HepG2 (cell line): Measurements from ENCODE around the gene LRRN4. TPM values are rescaled to one million over a fixed set of nuclear protein-coding genes. Genes with fewer than 3 reads are reported as not detected.
A peak's percentile ranks its signal among the peaks of the same experiment; 100 is the strongest.

Experiments used
- ATAC-seq: fragments of 200-7000 bp; cut with Tn5 transposase; 3 replicates; pipeline ENCODE4 v1.9.1; 2020; ENCODE audit warnings: mild to moderate bottlenecking, moderate library complexity
- BruUV-seq: library from RNA; stranded (reverse); fragments of 400-500 nt; replicated peaks from 2 replicates; lab custom pipeline; 2021; lab: Mats Ljungman, UMichigan
- CTCF ChIA-PET: fragments of 300-600 bp; formaldehyde crosslinking; extraction: SDS; loops from one replicate; lab custom pipeline; 2021; ENCODE audit warnings: low total read pairs, inconsistent platforms, low intra/inter-chr PET ratio; lab: Yijun Ruan, JAX
- POLR2A ChIA-PET: fragments of 350-600 bp; sonication (Branson Sonifier 250); formaldehyde crosslinking; loops from one replicate; lab custom pipeline; 2020; ENCODE audit warnings: antibody characterized with exemption, inconsistent platforms; lab: Yijun Ruan, JAX
- DNase-seq: peaks from one replicate; pipeline ENCODE4 v3.0.0-alpha.2; 2015; ENCODE audit warnings: low spot score
- FAIRE-seq: peaks from 3 replicates; lab custom pipeline; 2011; peaks lifted over from hg19 to GRCh38; lab: Jason Lieb, UNC
- H2AFZ ChIP-seq: one replicate; pipeline ENCODE4 v1.6.1; 2011; ENCODE audit warnings: low read length, inconsistent platforms
- H3K27ac ChIP-seq: fragments of 300-600 bp; 3 replicates; pipeline ENCODE4 v1.8.0; 2011; ENCODE audit warnings: mixed run types, mild to moderate bottlenecking, mixed read lengths, low read length, inconsistent platforms; ENCODE audit not compliant: insufficient read depth; ENCODE audit errors: extremely low read length
- H3K27me3 ChIP-seq, 2 experiments: fragments of 200-600 bp in 1 of 2; 2 replicates in 1 of 2; 3 replicates in 1 of 2; pipeline versions ENCODE4 v1.6.0 to v1.8.0; 2011; ENCODE audit warnings: low read length in 2 of 2, mild to moderate bottlenecking in 2 of 2, moderate library complexity in 2 of 2, inconsistent platforms in 1 of 2; ENCODE audit not compliant: insufficient read depth in 2 of 2, control insufficient read depth in 1 of 2
- H3K36me3 ChIP-seq, 2 experiments: fragments of 200-600 bp in 1 of 2; replicated peaks in 1 of 2; 2 replicates in 1 of 2; 3 replicates in 1 of 2; pipeline versions ENCODE4 v1.5.1 to v1.8.0; 2011; ENCODE audit warnings: low read length in 2 of 2, inconsistent platforms in 1 of 2; ENCODE audit not compliant: insufficient read depth in 2 of 2, control insufficient read depth in 1 of 2
- H3K4me1 ChIP-seq: 2 replicates; pipeline ENCODE4 v1.5.1; 2012; ENCODE audit warnings: low read length, inconsistent platforms; ENCODE audit not compliant: insufficient read depth
- H3K4me2 ChIP-seq: 2 replicates; pipeline ENCODE4 v1.6.0; 2011; ENCODE audit warnings: low read depth, low read length, inconsistent platforms
- H3K4me3 ChIP-seq, 3 experiments: fragments of 200-600 bp in 1 of 3; sonication (generic), shearing (Covaris generic) in 1 of 3; replicated peaks in 1 of 3; 2 replicates each; pipeline ENCODE4 v1.5.1; 2011 to 2016; ENCODE audit warnings: low read length in 3 of 3, inconsistent platforms in 2 of 3, low read depth in 2 of 3, mild to moderate bottlenecking in 2 of 3, control low read depth in 1 of 3, mixed read lengths in 1 of 3; ENCODE audit not compliant: insufficient read depth in 1 of 3
- H3K79me2 ChIP-seq: one replicate; pipeline ENCODE4 v1.6.1; 2011; ENCODE audit warnings: low read length, inconsistent platforms; ENCODE audit not compliant: insufficient read depth
- H3K9ac ChIP-seq: 2 replicates; pipeline ENCODE4 v1.6.0; 2011; ENCODE audit warnings: mild to moderate bottlenecking, low read depth, low read length, inconsistent platforms; ENCODE audit not compliant: insufficient read depth
- H3K9me3 ChIP-seq: 2 replicates; pipeline ENCODE4 v1.5.1; 2012; ENCODE audit warnings: mild to moderate bottlenecking, low read length
- H4K20me1 ChIP-seq: 2 replicates; pipeline ENCODE4 v1.6.0; 2011; ENCODE audit warnings: inconsistent platforms, mild to moderate bottlenecking, low read length, moderate library complexity; ENCODE audit not compliant: insufficient read depth
- CEBPB ChIP-seq: IDR thresholded peaks from 2 replicates; pipeline ENCODE4 v1.6.1; 2011; ENCODE audit warnings: low read depth, low read length, improper control_type of control experiment, borderline replicate concordance
- CEBPG ChIP-seq: IDR thresholded peaks from 2 replicates; pipeline ENCODE4 v1.6.1; 2016
- EHMT2 ChIP-seq: fragments of 200-600 bp; sonication (generic); IDR thresholded peaks from 2 replicates; pipeline ENCODE4 v1.7.0; 2017; ENCODE audit warnings: antibody characterized with exemption, low read depth, low read length, borderline replicate concordance
- FOSL2 ChIP-seq: sonication (generic); formaldehyde crosslinking; IDR thresholded peaks from 2 replicates; pipeline ENCODE4 v1.4.0; 2020; ENCODE audit warnings: missing genetic modification reagents
- MXD4 ChIP-seq: IDR thresholded peaks from 2 replicates; pipeline ENCODE4 v1.6.1; 2016; ENCODE audit warnings: mild to moderate bottlenecking, missing biosample characterization, missing genetic modification reagents
- PPARG ChIP-seq: conservative IDR thresholded peaks from 2 replicates; pipeline ENCODE4 v1.6.1; 2016; ENCODE audit warnings: missing biosample characterization, missing genetic modification reagents
- RBM22 ChIP-seq: fragments of 200-400 bp; formaldehyde crosslinking; optimal IDR thresholded peaks from 2 replicates; pipeline ENCODE3; 2017; ENCODE audit warnings: mild to moderate bottlenecking, low read length, moderate library complexity
- SNRNP70 ChIP-seq: fragments of 200-400 bp; formaldehyde crosslinking; IDR thresholded peaks from 2 replicates; pipeline ENCODE4 v1.6.1; 2017; ENCODE audit warnings: mild to moderate bottlenecking, low read depth, low read length, moderate library complexity
- TGIF2 ChIP-seq: IDR thresholded peaks from 2 replicates; pipeline ENCODE4 v1.6.1; 2016; ENCODE audit warnings: control low read depth, missing compliant biosample characterization
- ZNF143 ChIP-seq: sonication (generic); formaldehyde crosslinking; IDR thresholded peaks from 2 replicates; pipeline ENCODE4 v1.4.0; 2020; ENCODE audit warnings: missing genetic modification reagents
- ZNF354B ChIP-seq: sonication (generic); formaldehyde crosslinking; IDR thresholded peaks from 2 replicates; pipeline ENCODE4 v1.8.0; 2022; ENCODE audit warnings: mild to moderate bottlenecking, missing genetic modification reagents
- ZNF703 ChIP-seq: sonication (generic); formaldehyde crosslinking; IDR thresholded peaks from 2 replicates; pipeline ENCODE4 v1.5.1; 2020; ENCODE audit warnings: missing genetic modification reagents, mild to moderate bottlenecking, moderate library complexity, borderline replicate concordance
- ZNF713 ChIP-seq: sonication (generic); formaldehyde crosslinking; IDR thresholded peaks from 2 replicates; pipeline ENCODE4 v1.4.0; 2020; ENCODE audit warnings: mild to moderate bottlenecking, missing genetic modification reagents
- ZNF737 ChIP-seq: sonication (generic); formaldehyde crosslinking; IDR thresholded peaks from 2 replicates; pipeline ENCODE4 v1.5.0; 2020; ENCODE audit warnings: missing genetic modification reagents, mild to moderate bottlenecking, borderline replicate concordance
- WGBS: methylation state at CpG from one replicate; pipeline ENCODE4 v1.1.6; 2017; ENCODE audit warnings: low lambda C conversion rate; 5-methylcytosine and 5-hydroxymethylcytosine counted together
- in situ Hi-C: cut with HindIII; loops from 2 replicates; pipeline ENCODE4 v1.10.0; 2017; ENCODE audit warnings: low pct_unique_long_range_greater_than_20kb; ENCODE audit not compliant: extremely low pct_ligation_motif_present
- intact Hi-C: fragments of 100-400 bp; cut with micrococcal nuclease; formaldehyde crosslinking; loops from one replicate; pipeline ENCODE4 v1.10.0; 2022; ENCODE audit not compliant: unreplicated experiment
- polyA plus RNA-seq, 8 experiments: library from polyadenylated mRNA; depleted of rRNA in 3 of 8; stranded (reverse) in 7 of 8; unstranded in 1 of 8; fragments of >200 nt; fragmentation: Illumina TruSeq in 4 of 8; extraction: Trizol in 4 of 8; gene quantifications; 2 replicates each; pipeline versions ENCODE4 v1.2.1 to v1.2.3, GENCODE V29; 2011 to 2016; ENCODE audit warnings: low read depth in 4 of 8, missing spikeins in 1 of 8, mixed read lengths in 1 of 8; ENCODE audit not compliant: insufficient read depth in 1 of 8
- total RNA-seq, 5 experiments: library from RNA; depleted of rRNA; stranded (reverse); fragments of >200 nt; fragmentation: Illumina TruSeq; extraction: Trizol; gene quantifications; 2 replicates each; pipeline ENCODE4 v1.2.3, GENCODE V29; 2016; ENCODE audit warnings: low read depth in 1 of 5
- TF ChIP-seq, protein P1 (sequence below): sonication (generic); formaldehyde crosslinking; IDR thresholded peaks from 2 replicates; pipeline ENCODE4 v1.4.0; 2020; ENCODE audit warnings: missing genetic modification reagents, borderline replicate concordance
- TF ChIP-seq, protein P2 (sequence below): IDR thresholded peaks from 2 replicates; pipeline ENCODE4 v1.6.1; 2016; ENCODE audit warnings: missing compliant biosample characterization, missing genetic modification reagents, borderline replicate concordance

LRRN4 gene
- total and polyA plus RNA-seq, 2 of the 13 experiments (the other 11 are each of a cell fraction or from before 2014, with no cell fraction given): 0.15 to 0.20 TPM

DNA sequence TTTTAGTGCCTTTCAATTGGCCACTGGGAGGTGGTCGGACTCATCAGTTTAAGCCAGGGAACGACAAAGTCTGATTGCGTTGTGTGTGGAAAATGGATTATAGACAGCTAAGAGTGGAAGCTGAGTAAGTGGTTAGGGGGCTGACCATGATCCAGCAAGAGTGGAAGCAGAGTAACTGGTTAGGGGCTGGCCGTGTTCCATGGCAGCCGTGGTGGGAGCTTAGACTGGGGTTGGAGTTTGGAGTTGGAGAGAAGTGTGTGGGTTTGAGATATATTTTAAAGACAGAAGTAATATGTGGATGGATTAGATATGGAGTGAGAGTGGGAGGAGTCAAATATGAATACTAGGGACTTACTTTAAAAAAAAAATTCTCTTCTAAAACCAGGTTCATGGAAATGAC lies 41.7 kb downstream of the LRRN4 start:
- H3K4me2 ChIP-seq: no peak overlapping the region
- DNase-seq: no peak
- in situ Hi-C loops: no loop called here
- no peak overlapping the region for H3K9ac ChIP-seq
- H2AFZ ChIP-seq: no peak overlapping the region
- ChIA-PET POLR2A (interaction anchor here (1.4 kb wide), 1 partner anchor 62 kb away, joined by 3 read pairs; no protein-coding TSS in a partner anchor), CTCF (no interaction called here)
- H3K36me3 ChIP-seq: peaks cover 35 to 67% of the 10 kb centered on the region in 2 experiments
- intact Hi-C loops: no loop called here
- no peak for ATAC-seq
- no peaks in the 10 kb centered on the region for H3K9me3 ChIP-seq
- peaks cover 55% of the 10 kb centered on the region for H3K4me1 ChIP-seq
- H4K20me1 ChIP-seq: peaks cover 82% of the 10 kb centered on the region
- peaks cover 94% of the 10 kb centered on the region for H3K79me2 ChIP-seq
- 98% methylated on average over 5 of the region's 5 CpGs for WGBS
- BruUV-seq: no TSS peak
- H3K27ac ChIP-seq: no peak overlapping the region
- H3K27me3 ChIP-seq: no peaks in the 10 kb centered on the region; a peak in 1 of 5 replicates
- TF ChIP-seq PPARG (no peak), RBM22 (peak; percentile 88)
- TF ChIP-seq, all 625 proteins: peak for 1
- no peak overlapping the region for H3K4me3 ChIP-seq
- no peak for FAIRE-seq

DNA sequence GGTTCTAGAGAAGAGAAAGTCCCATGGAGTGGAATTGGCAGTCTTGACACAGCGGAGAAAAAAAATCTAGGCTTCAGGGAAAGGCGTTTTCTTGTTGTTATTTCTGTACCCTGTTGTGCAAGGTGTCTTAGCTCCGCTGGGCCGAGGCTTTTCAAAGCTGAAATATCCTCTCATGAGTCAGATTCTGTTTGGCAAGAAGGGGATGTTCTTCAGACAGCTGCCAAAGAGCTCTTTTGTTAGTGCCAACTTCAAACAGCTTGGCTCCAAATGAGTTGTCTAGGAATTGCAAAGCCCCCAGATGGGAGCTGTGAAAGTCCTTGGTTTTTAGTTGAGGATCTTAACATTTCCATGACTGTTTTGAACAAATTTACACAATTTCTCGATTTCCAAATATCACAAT lies 45.6 kb downstream of the LRRN4 start:
- peak; percentile 28 for FAIRE-seq
- H3K9me3 ChIP-seq: no peaks in the 10 kb centered on the region
- H3K9ac ChIP-seq: 0 out of 2 replicates have a peak overlapping the region, but pooled peaks have one; percentile 2
- peaks cover 54% of the 10 kb centered on the region for H3K4me1 ChIP-seq
- H3K27me3 ChIP-seq: no peaks in the 10 kb centered on the region; a peak in 1 of 5 replicates
- 7% methylated on average over 5 of the region's 5 CpGs for WGBS
- peak overlapping the region; percentile 12 for H3K27ac ChIP-seq
- intact Hi-C loops: no loop called here
- ChIA-PET CTCF (no interaction called here), POLR2A (interaction anchor here (0.5 to 2.7 kb wide), 18 partner anchors 11 to 494 kb away, joined by 3 to 13 read pairs (median 4); partner anchors contain the start of genes FERMT1 and LRRN4)
- peaks cover 61% of the 10 kb centered on the region for H4K20me1 ChIP-seq
- H3K4me3 ChIP-seq: peak overlapping the region; percentile 86 to 98 (median 97)
- H3K4me2 ChIP-seq: peak overlapping the region; percentile 87
- no peak for ATAC-seq
- H3K79me2 ChIP-seq: peaks cover 65% of the 10 kb centered on the region
- in situ Hi-C loops: no loop called here
- DNase-seq: peak; percentile 86
- BruUV-seq: no TSS peak
- peaks cover 16 to 34% of the 10 kb centered on the region in 2 experiments for H3K36me3 ChIP-seq
- H2AFZ ChIP-seq: no peak overlapping the region
- TF ChIP-seq ZNF713 (CRISPR knock-in tag) (no peak), CEBPG (CRISPR knock-in tag) (peak; percentile 72), SNRNP70 (no peak), ZNF737 (CRISPR knock-in tag) (no peak), FOSL2 (CRISPR knock-in tag) (peak; percentile 94), MXD4 (CRISPR knock-in tag) (no peak), CEBPB (peak; percentile 85), EHMT2 (0 out of 2 replicates have a peak, but pooled peaks have one; percentile 17), ZNF143 (CRISPR knock-in tag) (no peak), ZNF354B (no peak), TGIF2 (CRISPR knock-in tag) (0 out of 2 replicates have a peak, but pooled peaks have one; percentile 44), ZNF703 (CRISPR knock-in tag) (no peak)
- TF ChIP-seq, protein P1, sequence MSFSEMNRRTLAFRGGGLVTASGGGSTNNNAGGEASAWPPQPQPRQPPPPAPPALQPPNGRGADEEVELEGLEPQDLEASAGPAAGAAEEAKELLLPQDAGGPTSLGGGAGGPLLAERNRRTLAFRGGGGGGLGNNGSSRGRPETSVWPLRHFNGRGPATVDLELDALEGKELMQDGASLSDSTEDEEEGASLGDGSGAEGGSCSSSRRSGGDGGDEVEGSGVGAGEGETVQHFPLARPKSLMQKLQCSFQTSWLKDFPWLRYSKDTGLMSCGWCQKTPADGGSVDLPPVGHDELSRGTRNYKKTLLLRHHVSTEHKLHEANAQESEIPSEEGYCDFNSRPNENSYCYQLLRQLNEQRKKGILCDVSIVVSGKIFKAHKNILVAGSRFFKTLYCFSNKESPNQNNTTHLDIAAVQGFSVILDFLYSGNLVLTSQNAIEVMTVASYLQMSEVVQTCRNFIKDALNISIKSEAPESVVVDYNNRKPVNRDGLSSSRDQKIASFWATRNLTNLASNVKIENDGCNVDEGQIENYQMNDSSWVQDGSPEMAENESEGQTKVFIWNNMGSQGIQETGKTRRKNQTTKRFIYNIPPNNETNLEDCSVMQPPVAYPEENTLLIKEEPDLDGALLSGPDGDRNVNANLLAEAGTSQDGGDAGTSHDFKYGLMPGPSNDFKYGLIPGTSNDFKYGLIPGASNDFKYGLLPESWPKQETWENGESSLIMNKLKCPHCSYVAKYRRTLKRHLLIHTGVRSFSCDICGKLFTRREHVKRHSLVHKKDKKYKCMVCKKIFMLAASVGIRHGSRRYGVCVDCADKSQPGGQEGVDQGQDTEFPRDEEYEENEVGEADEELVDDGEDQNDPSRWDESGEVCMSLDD (CRISPR knock-in tag): no peak
- TF ChIP-seq, protein P2, sequence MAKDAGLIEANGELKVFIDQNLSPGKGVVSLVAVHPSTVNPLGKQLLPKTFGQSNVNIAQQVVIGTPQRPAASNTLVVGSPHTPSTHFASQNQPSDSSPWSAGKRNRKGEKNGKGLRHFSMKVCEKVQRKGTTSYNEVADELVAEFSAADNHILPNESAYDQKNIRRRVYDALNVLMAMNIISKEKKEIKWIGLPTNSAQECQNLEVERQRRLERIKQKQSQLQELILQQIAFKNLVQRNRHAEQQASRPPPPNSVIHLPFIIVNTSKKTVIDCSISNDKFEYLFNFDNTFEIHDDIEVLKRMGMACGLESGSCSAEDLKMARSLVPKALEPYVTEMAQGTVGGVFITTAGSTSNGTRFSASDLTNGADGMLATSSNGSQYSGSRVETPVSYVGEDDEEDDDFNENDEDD (CRISPR knock-in tag): no peak
